HL-60/S4 treated with phorbol 12-myristate 13-acetate at 8.2 ng/mL for 4 days and 3 days (cell line): ENCODE measurements around the gene PTPRM.

Experiments used
- in situ Hi-C: fragments of 300-500 bp; cut with MboI; formaldehyde crosslinking; loops from 2 replicates; pipeline ENCODE4 v1.15.0; 2022; ENCODE audit warnings: low sequenced_read_pairs

The PTPRM gene

DNA sequence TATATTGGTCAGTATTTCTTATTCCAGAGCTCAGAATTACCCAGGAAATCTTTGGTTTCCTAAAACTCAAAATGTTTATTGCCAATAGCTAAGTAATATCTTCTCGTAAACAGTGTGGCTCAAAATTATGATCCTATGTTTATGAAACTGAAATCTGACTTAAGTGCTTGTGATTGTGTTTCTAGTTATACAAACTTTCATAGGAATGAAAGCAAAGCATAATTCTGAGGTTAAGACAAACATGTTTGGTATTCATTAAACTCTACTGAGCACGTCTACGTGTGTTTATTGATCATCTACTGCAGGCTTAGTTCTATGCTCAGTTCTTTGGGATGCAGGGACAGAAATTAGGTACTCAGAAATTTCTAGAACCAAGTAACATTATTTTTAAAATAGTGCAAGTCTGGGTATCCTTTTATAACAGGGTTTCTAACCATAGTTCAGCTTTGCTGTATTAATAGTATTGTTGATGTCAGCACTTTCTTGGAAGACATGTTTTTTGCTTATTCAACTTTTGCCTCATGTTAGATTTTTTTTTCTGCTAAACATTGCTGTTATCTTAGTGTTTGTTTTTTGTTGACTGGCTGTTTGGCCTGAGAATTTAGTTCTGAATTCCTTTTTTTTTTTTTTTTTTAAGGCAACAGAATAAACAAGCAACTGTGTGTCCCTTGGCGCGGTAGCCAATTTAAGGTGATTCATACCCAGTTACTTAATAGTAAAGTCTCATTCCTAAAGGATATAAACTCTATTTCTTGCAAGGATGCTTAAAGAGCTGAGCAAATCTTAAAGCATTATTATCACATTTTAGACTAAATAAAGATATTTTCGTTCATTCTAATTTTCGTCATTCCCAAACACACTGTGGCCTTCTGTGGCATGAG is 31.3 kb downstream of the PTPRM start:
- in situ Hi-C loops = no loop called here

DNA sequence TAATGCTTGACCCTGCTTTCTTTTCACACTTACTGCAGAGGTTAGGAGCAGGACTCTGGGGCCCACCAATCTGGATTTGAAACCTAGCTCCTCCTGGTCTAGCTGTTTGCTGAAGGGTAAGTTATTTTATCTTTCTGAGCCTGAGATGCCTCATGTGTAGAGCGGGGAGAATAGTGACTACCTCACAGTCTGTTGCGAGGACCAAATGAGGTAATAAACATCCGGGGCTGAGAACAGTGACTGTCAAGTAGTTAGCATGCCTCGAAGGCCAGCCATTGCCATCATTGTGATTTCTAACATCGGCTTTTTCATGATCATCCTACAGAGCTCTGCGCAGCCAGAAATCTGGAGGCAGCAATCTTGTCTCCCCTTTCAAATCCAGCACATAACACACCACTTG is 32.9 kb downstream of the PTPRM start:
- in situ Hi-C loops = no loop called here

DNA sequence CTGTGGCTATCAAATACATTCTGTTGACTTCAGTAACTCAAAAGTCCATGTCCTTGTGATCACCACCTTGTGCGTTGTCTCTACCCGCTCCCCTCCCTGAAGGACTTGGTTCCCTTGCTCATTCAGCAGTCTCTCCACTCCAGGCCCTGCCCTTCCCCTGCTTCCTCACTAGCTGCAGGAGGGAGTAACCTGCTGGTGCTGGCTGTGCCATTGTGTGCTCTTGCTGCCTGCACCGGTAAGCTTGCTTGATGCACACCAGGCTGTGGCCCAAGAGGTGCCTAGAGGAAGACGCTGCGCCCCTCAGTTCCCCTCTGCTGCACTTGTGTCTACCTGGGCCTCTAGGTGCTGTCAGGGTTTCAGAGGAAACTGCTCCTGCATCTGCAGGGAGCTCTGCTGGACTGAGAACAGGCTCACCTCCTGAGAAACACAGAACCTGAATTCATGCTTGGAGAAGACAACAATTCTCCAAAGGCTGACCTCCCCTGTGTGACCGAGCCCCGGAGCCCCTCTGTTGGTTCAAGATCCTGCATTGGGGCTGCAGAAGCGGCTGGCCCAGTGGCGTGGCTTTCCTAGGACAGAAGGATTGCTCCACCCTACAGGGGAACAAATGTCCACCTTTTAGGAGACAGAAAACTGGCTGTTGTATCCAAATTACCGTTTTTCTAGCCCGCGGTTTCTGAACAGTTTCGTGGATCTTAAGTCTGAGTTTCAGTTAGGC is 33.6 kb downstream of the PTPRM start:
- in situ Hi-C loops = no loop called here

GRCh38 chr18:7601246-7601615 is 34.1 kb downstream of the PTPRM start:
- in situ Hi-C loops = no loop called here

GRCh38 chr18:7601936-7602335 is 34.8 kb downstream of the PTPRM start:
- in situ Hi-C loops = no loop called here

DNA sequence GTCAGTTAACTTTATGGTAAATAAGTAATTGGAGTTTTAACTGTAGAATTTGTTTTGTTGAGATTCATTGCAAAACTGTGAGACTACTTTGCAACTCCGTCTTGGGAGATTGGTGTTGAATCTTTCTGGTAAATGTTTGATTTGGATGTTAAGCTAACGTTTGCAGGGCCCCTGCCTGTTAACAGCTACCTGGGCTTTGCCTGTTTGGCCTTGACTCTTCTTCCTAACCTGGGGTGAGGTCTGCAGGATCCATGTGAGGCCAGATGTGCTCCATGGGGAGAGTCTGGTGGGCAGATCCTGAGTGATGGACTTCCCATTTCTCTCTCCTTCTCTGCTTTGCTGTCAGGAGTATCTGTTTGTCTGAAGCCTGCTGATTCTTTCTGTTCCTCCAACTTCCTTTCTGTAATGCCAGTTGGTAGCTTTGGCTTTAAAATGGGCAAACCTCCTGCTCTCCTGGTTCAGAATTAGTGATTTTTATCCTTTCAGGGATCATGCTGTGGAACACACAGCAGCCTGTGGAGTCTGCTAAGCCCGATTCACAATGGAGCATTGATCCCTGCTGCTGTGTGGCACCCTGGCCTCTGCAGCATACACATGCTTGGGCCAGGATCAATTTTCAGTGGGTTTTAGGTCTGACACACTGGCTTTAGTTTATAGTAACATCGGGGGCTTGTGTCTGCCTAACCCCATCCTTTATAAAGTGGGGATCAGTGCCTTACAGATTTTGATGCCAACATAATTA is 36.3 kb downstream of the PTPRM start:
- in situ Hi-C loops = no loop called here

GRCh38 chr18:7604361-7604760 is 37.2 kb downstream of the PTPRM start:
- in situ Hi-C loops = no loop called here

DNA sequence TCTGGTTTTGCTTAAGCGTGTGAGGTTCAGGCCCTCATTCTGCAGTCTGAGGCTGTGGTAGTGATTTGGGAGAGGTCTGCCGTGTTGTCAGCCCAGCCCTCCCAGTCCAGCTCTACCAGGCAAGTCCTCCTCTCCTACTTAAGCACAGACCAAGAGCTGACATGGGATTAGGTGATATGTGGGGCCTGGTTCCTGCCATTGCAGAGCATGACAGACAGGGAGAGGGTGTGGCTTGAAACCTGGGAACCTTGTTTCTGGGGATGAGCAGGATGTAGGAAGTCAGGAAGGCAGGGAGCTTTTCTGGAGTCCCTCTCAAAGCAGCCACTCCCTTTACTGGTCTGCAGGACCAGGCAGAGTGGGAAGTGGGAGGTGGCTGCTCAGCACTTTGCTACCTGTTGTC is 38.6 kb downstream of the PTPRM start:
- in situ Hi-C loops = no loop called here

DNA sequence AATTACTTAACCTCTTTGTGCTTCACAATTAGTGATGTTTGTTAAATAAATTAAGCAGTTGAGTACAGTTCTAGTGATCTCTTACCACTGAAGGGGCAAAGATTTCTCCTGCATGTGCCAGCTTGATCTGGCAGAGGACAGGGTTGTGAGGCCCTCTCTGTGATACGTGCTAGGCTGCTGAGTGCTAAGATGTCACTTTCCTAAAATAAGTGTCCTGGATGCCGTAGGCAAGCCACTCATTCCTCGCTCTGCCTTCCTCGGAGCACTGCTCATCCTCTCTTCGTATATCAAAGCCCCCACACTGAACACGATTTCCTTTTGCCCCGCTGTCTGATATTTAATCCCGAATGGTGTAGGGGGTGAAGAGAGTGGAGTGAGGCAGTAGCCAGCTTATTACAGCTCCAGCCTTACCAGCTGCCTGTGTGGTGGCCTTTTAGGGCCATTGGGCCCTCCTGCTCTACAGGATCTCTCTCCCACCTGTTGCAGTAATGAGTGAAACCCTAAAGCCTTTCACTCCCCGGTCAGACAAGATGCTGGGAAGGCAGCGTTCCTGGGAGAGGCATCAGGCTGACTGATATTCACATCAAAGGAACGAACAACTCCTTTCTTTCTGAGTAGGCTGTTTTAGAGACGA is 40.5 kb downstream of the PTPRM start:
- in situ Hi-C loops = no loop called here

DNA sequence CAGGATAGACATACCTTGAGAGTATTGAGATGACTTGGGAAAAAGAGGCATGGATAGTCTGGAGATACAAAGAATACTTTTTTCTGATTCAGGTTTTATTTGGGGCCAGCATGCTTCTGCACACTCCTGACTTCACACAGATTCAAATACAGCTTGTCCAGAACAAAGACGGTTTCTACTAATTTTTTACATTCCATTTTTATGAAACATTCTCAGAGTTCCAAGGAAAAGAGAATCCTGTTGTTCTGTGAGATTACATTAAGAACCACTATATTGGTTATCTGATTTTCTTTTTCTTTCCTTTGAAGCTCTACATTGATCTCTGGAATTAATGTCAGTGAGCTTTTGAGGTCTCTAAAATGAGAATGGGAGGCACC is 41.0 kb downstream of the PTPRM start:
- in situ Hi-C loops = no loop called here

GRCh38 chr18:7608781-7609201 is 41.7 kb downstream of the PTPRM start:
- in situ Hi-C loops = no loop called here

DNA sequence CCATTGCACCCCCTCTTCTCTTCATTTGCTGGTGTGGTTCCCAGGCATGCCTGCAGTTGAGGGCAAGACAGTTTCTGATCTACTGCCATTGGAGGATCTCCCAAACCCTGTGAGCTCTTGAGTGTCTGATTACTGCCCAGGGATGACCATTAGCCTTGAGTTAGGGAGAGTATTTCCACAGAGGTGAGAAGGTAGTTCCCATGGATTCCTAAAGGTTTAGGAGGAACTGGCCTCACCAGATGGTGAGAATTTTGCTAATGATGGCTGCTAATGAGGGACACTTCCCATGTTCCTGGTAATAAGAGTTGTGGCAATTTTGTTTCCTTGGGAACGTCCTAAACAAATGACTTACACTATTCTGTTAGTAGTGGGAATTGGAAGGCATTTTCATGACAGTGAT is 42.5 kb downstream of the PTPRM start:
- in situ Hi-C loops = no loop called here

DNA sequence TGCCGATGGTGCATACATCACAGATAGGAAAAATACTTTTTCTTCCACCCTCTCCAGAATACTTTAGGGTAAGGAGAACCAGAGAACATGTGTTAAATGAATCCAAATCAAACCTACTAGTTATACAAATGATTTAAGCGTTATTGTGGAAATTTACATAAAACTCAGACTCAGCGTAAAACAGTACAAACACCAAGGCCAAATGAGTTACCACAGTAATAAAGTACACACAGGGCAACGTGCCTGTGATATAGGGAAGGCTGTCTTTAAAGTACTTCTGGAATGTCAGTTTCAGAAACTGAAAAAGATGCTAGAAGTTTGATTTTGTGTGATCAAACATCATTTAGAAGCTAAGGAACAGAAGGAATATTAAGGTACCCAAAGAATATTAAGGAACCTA is 46.9 kb downstream of the PTPRM start:
- in situ Hi-C loops = no loop called here

DNA sequence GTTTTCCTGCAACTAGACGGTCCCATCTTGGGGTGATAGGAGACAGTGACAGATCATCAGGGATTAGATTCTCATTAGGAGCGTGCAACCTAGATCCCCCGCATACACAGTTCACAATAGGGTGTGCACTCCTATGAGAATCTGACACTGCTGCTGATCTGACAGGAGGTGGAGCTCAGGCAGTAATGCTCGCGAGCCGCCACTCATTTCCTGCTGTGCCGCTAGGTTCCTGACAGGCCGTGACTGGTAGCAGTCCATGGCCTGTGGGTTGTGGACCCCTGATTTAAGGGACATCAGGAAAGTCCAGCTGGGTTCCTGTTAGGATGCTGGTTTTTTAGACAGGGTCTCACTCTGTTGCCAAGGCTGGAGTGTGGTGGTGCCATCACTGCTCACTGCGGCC is 48.7 kb downstream of the PTPRM start:
- in situ Hi-C loops = no loop called here

DNA sequence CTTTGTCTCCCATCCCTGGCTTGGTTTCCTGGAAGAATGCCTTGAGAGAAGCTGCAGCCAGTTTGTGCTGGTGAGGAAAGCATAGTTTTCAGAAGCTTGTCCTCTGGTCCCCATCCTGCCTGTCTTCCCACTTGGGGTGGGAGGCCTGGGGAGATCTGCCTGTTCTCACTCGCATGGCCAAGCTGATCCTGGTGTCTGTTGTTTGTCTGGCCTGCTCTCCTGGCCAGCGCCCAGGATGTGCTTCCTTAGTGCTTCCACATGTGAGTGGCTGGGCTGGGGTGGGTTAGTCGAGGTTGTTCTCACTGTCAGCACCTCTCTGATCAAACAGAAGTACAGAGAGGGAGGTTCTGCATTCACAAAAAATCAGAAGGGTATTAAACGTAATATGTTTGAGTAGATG is 49.5 kb downstream of the PTPRM start:
- in situ Hi-C loops = no loop called here

DNA sequence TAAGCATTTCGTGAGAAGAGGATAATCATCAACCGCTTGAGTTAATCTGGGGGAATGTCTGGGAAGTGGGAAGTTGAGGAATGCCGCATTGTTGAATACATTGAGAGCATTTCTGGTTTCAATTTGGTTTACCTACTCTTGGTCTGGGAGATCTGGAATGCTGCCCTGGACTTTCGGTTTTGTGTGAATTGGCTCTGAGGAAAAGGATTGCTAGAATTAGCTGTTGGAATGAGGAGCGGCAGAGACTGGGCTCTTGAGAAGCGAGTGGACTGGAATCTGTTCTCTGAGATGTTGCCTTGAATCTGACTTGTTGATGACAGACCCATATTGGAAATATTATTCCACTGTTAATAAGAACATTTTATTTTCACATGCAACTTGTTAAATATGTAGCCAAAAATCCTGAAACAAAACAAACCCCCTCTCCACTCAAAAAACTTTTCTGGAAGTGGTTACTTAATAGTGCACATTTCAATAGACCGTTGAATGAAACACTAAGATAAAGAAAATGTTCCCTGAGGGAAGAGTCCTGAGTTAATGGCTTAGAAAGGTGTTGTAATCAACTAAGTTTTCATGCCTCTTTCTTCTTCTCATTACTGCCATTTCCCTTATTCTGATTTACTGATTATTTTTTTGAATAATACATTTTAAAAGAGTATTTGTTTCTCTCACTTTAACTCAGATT is 50.8 kb downstream of the PTPRM start:
- in situ Hi-C loops = no loop called here

GRCh38 chr18:7618891-7619442 is 51.9 kb downstream of the PTPRM start:
- in situ Hi-C loops = no loop called here

- in situ Hi-C loops = no loop called here
Observed at GRCh38 chr18:7619676-7620075, 52.6 kb downstream of the PTPRM start.

DNA sequence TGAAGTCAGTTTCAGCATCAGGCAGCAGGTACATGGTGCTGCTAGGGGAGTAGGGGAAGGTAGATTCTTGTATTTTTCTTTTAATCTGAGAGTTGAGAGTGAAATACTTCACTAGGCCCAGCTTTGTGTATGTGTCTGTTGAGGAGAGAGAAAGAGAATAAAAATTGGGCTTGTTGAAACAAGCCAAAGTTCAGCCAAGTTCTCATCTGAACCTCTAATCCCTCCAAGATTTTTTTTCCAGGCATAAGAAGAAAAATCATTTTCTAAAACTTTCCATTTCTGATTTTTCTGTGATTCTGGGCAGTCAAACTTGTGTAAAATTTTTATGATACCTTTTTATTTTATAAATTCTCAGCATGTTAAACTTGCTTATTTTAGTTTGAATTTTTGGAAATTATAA is 55.6 kb downstream of the PTPRM start:
- in situ Hi-C loops = no loop called here

DNA sequence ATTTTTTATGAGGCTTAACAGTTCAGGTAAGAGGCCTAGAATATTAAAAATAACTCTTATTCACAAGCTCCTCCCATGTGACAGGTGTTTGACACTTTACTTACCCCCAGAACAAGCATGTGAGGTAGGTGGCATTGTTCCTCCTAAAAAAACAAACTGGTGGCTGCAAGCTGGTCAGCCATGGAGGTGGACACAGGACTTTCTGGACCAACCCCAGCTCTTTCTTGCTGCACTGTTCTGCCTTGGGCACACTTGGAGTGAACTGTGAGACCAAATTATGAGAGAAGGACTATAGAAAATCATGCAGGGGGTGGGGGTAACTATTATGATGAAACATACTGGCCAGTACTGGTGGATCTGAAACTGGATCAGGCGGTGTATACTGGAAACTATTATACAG is 56.6 kb downstream of the PTPRM start:
- in situ Hi-C loops = no loop called here
